MCF 10A (cell line): Measurements from ENCODE around the gene C5orf15. TPM values are rescaled to one million over a fixed set of nuclear protein-coding genes. Genes with fewer than 3 reads are reported as not detected.

Experiments
- BruUV-seq: library from RNA; stranded (reverse); fragments of 400-500 nt; replicated peaks from 2 replicates; lab custom pipeline; 2021; lab: Mats Ljungman, UMichigan
- CTCF ChIA-PET: fragments of 300-600 bp; sonication (Branson Sonifier 250); formaldehyde crosslinking; extraction: SDS; loops from one replicate; lab custom pipeline; 2021; ENCODE audit warnings: antibody characterized with exemption, inconsistent platforms; lab: Yijun Ruan, JAX
- POLR2A ChIA-PET: fragments of 300-600, 350-650 bp; sonication (Branson Sonifier 250); formaldehyde crosslinking; extraction: SDS; loops from one replicate; lab custom pipeline; 2020; ENCODE audit warnings: antibody characterized with exemption, inconsistent platforms; lab: Yijun Ruan, JAX
- DNase-seq: peaks from one replicate; pipeline ENCODE4 v3.0.0-alpha.2; 2018; ENCODE audit not compliant: unreplicated experiment
- H3K27ac Mint-ChIP-seq: one replicate; pipeline ENCODE4 v1.8.0; 2022; ENCODE audit warnings: mild to moderate bottlenecking, low read depth, mixed read lengths; ENCODE audit not compliant: unreplicated experiment
- H3K27me3 Mint-ChIP-seq: one replicate; pipeline ENCODE4 v1.8.0; 2022; ENCODE audit warnings: mixed read lengths; ENCODE audit not compliant: insufficient read depth, unreplicated experiment
- H3K36me3 Mint-ChIP-seq: one replicate; pipeline ENCODE4 v1.8.0; 2022; ENCODE audit warnings: mild to moderate bottlenecking, moderate library complexity, mixed read lengths; ENCODE audit not compliant: insufficient read depth, unreplicated experiment
- H3K4me1 Mint-ChIP-seq: one replicate; pipeline ENCODE4 v1.8.0; 2022; ENCODE audit warnings: mixed read lengths; ENCODE audit not compliant: insufficient read depth, unreplicated experiment
- H3K4me3 Mint-ChIP-seq: one replicate; pipeline ENCODE4 v1.8.0; 2022; ENCODE audit warnings: mild to moderate bottlenecking, moderate library complexity, mixed read lengths; ENCODE audit not compliant: unreplicated experiment
- H3K9me3 Mint-ChIP-seq: one replicate; pipeline ENCODE4 v1.8.0; 2022; ENCODE audit warnings: mixed read lengths; ENCODE audit not compliant: unreplicated experiment
- CTCF ChIP-seq: fragments of 200-600 bp; IDR thresholded peaks from one replicate; pipeline ENCODE4 v1.8.0; 2022; ENCODE audit warnings: antibody characterized with exemption, mild to moderate bottlenecking; ENCODE audit not compliant: unreplicated experiment
- intact Hi-C: fragments of 100-400 bp; cut with micrococcal nuclease; formaldehyde crosslinking; loops from 2 replicates; pipeline ENCODE4 v1.14.1; 2022
- total RNA-seq: library from RNA; stranded (reverse); gene quantifications from 2 replicates; pipeline ENCODE4 v1.2.3, GENCODE V29; 2022

C5orf15 gene
- total RNA-seq, 1 experiment from 2014 or later, result 35.1 TPM

- peaks cover 47% of the 10 kb centered on the region for H3K4me1 Mint-ChIP-seq
- peak; percentile 51 for DNase-seq
- ChIA-PET CTCF (interaction anchor here (1.0 to 1.3 kb wide), 8 partner anchors 14 to 143 kb away, joined by 3 to 6 read pairs (median 3); no protein-coding TSS in a partner anchor), POLR2A (interaction anchor here (0.5 to 4.1 kb wide), 28 partner anchors 10 to 1252 kb away, joined by 3 to 51 read pairs (median 4); partner anchors contain the start of genes AFF4, C5orf15, HSPA4 and PPP2CA)
- peak overlapping the region; percentile 90 for H3K4me3 Mint-ChIP-seq
- H3K9me3 Mint-ChIP-seq, result no peaks in the 10 kb centered on the region
- BruUV-seq, result no TSS peak
- no peaks in the 10 kb centered on the region for H3K27me3 Mint-ChIP-seq
- H3K27ac Mint-ChIP-seq, result peak overlapping the region; percentile 95
- intact Hi-C loops, result no loop called here
- TF ChIP-seq CTCF, result no peak
- H3K36me3 Mint-ChIP-seq, result peaks cover 30% of the 10 kb centered on the region
These were observed 35.6 kb upstream of the C5orf15 start for GRCh38 chr5:134003817-134004625.

GRCh38 chr5:134003064-134003816, 34.8 kb upstream of the C5orf15 start:
- no peak for DNase-seq
- ChIA-PET CTCF (interaction anchor here (0.6 to 1.9 kb wide), 9 partner anchors 15 to 143 kb away, joined by 3 to 9 read pairs (median 3); no protein-coding TSS in a partner anchor), POLR2A (interaction anchor here (0.5 to 4.1 kb wide), 23 partner anchors 9 to 1253 kb away, joined by 3 to 51 read pairs (median 4); partner anchors contain the start of genes AFF4, C5orf15, HSPA4 and PPP2CA)
- Mint-ChIP-seq H3K9me3 (no peaks in the 10 kb centered on the region), H3K4me3 (peak overlapping the region; percentile 90), H3K27me3 (no peaks in the 10 kb centered on the region), H3K36me3 (peaks cover 31% of the 10 kb centered on the region), H3K27ac (peak overlapping the region; percentile 95), H3K4me1 (peaks cover 48% of the 10 kb centered on the region)
- TSS peak; percentile 49 for BruUV-seq
- intact Hi-C loops, result no loop called here
- TF ChIP-seq CTCF, result no peak

- Mint-ChIP-seq H3K9me3 (no peaks in the 10 kb centered on the region), H3K27me3 (no peaks in the 10 kb centered on the region), H3K27ac (peak overlapping the region; percentile 95), H3K4me3 (peak overlapping the region; percentile 90), H3K36me3 (peaks cover 36% of the 10 kb centered on the region), H3K4me1 (peaks cover 48% of the 10 kb centered on the region)
- ChIA-PET POLR2A (interaction anchor here (0.5 to 4.1 kb wide), 4 partner anchors 8 to 223 kb away, joined by 3 to 51 read pairs (median 20); partner anchors contain the start of gene PPP2CA), CTCF (interaction anchor here (0.6 to 1.9 kb wide), 2 partner anchors 37 to 882 kb away, joined by 5 to 9 read pairs; no protein-coding TSS in a partner anchor)
- no peak for DNase-seq
- TF ChIP-seq CTCF, result no peak
- intact Hi-C loops, result no loop called here
- no TSS peak for BruUV-seq
These were observed 33.7 kb upstream of the C5orf15 start for GRCh38 chr5:134001938-134002731.
